Skeletal muscle tissue (tissue), 4 donors: ENCODE measurements around the gene ZNF621. TPM values are rescaled to one million over a fixed set of nuclear protein-coding genes. Genes with fewer than 3 reads are reported as not detected.

Source experiments
- H3K27ac ChIP-seq: one replicate; pipeline ENCODE4 v1.7.0; 2013; ENCODE audit warnings: mild to moderate bottlenecking, low read depth, low read length, inconsistent platforms
- H3K27me3 ChIP-seq, 3 donors: one replicate each; pipeline ENCODE4 v1.7.0; 2013; ENCODE audit warnings: low read length in 3 of 3; ENCODE audit not compliant: control insufficient read depth in 3 of 3, insufficient read depth in 3 of 3
- H3K36me3 ChIP-seq, 3 donors: one replicate each; pipeline ENCODE4 v1.7.0; 2013; ENCODE audit warnings: low read length in 3 of 3; ENCODE audit not compliant: control insufficient read depth in 3 of 3, insufficient read depth in 3 of 3
- H3K4me1 ChIP-seq, 3 donors: one replicate each; pipeline ENCODE4 v1.7.0; 2013; ENCODE audit warnings: low read length in 3 of 3, mild to moderate bottlenecking in 3 of 3; ENCODE audit not compliant: control insufficient read depth in 3 of 3, insufficient read depth in 3 of 3
- H3K4me3 ChIP-seq, 3 donors: one replicate each; pipeline ENCODE4 v1.7.0; 2013; ENCODE audit warnings: low read length in 3 of 3
- H3K9ac ChIP-seq, 3 donors: one replicate each; pipeline ENCODE4 v1.7.0; 2013; ENCODE audit warnings: low read length in 3 of 3, mild to moderate bottlenecking in 3 of 3, moderate library complexity in 2 of 3, low read depth in 1 of 3
- H3K9me3 ChIP-seq, 3 donors: one replicate each; pipeline ENCODE4 v1.7.0; 2013; ENCODE audit warnings: low read length in 3 of 3; ENCODE audit not compliant: control insufficient read depth in 3 of 3
- total RNA-seq: library from RNA; depleted of rRNA; stranded (reverse); fragments of >200 nt; gene quantifications from one replicate; pipeline ENCODE4 v1.2.3, GENCODE V29; 2014
- donor health status: Osteomylitis.

ZNF621 gene
- 8.4 TPM for total RNA-seq

DNA sequence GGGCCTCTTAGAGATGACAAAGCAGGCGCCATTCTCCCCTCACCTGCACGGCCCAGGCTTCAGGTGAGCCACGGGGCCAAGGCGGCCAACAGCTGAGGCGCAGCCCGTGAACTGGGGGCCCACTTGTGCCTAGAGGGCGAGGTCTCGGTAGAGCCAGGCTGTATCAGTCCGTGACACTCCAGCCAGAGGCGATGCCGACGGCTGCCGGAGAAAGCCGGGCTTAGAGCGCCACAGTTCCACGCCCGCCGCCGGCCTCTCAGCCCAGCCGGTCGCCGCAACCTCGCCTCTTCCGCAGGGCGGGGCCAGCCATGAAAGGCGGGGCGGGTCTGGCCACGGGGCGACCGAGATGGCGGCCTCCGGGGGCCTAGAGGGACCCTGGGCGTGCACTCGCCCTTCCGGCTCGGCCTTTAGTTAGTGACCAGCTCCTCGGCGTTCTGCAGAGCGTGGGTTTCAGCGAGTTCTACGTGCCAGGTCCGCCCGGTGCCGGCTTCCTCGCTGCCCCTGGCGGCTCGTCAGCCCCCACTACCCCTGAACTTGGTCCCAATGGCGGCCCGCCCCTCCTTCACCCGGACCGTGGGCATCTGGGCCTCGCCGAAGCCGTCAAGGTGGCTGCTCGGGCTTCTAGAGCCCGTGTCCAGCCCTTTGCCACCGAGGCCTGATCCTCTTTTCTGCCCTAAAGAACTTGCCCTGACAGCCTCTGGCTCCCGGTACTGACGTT lies at the start of gene ZNF621:
Gene ZNF621 (plus strand): TSS at position 393 of the 718 bp plus-strand sequence. CDS start 881 bp downstream, outside the sequence.
- H3K9me3 ChIP-seq = no peaks in the 10 kb centered on the region
- peak within 1 kb of the TSS; percentile 91 to 98 (median 97) for H3K9ac ChIP-seq
- no peaks in the 10 kb centered on the region for H3K27me3 ChIP-seq
- peaks cover 15 to 25% (median 21%) of the 10 kb centered on the region in 3 donors for H3K36me3 ChIP-seq
- H3K27ac ChIP-seq = peak within 1 kb of the TSS; percentile 87
- H3K4me3 ChIP-seq = peak within 1 kb of the TSS; percentile 75 to 96 (median 85)
- H3K4me1 ChIP-seq = peaks cover 10 to 17% (median 13%) of the 10 kb centered on the region in 3 donors

DNA sequence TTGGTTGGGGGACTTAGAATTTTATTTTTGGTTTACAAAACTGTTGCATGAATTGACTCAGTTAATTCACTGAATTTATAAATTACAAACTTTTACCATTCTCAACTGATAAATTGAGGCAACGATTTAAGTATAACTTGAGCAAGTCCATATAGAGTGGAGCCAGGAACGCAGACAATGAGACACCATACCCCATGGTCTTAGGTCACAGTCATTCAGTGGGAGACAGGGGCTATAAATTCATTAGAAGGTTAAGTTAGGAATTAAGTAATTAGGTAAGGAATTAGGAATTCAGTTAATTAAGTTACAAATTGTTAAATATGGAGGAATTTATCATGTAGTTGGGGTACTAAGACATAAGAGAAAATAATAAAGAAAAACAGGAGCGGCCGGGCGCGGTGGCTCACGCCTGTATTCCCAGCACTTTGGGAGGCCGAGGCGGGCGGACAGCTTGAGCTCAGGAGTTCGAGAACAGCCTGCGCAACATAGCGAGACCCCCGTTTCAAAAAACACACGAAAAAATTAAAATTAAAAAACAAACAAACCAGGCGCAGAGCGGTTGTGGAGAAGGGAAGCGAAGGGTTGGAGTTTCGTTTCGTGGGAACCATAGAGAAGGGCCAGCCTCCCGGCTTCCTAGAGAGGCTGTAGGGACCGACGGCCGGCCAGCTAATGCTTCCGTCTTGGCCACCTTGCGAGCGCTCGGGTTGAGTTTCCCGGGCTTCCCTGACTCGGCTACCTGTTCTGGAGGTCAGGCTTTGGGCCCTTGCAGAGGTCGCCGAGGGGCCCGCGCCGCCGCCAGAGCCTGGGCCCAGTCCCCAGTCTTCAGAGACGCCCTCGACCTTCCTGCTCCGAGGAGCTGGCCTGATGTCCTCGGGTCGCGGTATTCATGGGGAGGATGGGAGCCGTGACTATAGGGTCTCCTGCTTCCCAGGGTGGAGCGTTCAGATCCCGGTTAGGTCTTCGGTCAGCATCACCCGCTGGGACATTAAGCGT lies 48.0 kb upstream of the ZNF621 start, which contains the start of gene ZNF619:
Gene ZNF619 (plus strand): TSS at position 645 of the 993 bp plus-strand sequence. CDS start 858 bp downstream, outside the sequence.
- Histone ChIP-seq H3K27ac (peak within 1 kb of the TSS; percentile 8), H3K9me3 (no peaks in the 10 kb centered on the region), H3K36me3 (peaks cover 15 to 27% (median 24%) of the 10 kb centered on the region in 3 donors), H3K27me3 (no peaks in the 10 kb centered on the region), H3K4me3 (peak within 1 kb of the TSS; percentile 80 to 94 (median 93)), H3K9ac (peak within 1 kb of the TSS; percentile 88 to 90 (median 90)), H3K4me1 (peaks cover 8 to 13% (median 9%) of the 10 kb centered on the region in 3 donors)

DNA sequence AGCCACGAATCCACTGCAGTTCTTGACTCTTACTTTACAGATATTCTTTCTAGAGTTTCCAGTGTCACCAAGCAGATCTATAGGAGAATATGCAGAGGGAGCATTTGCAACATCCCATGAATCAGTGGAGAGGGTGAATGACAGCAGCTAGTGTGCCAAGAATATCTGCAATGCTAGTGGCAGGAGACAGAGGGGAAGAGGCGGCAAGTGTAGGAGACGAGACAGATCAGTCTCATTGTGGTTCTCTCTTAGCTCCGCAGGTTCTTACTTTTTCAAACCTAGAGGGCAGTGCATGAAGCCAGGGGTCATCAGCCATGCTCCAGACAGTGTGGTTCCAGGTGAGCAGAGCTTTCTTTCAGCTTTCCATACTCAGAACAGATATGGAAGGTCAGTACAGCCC lies 47.1 kb upstream of the ZNF621 start:
- Histone ChIP-seq H3K4me3 (peak overlapping the region; percentile 80 to 94 (median 93)), H3K36me3 (peaks cover 23 to 36% (median 33%) of the 10 kb centered on the region in 3 donors), H3K4me1 (peaks cover 8 to 13% (median 9%) of the 10 kb centered on the region in 3 donors), H3K9ac (peak overlapping the region; percentile 88 to 90 (median 90)), H3K9me3 (no peaks in the 10 kb centered on the region), H3K27ac (no peak overlapping the region), H3K27me3 (no peaks in the 10 kb centered on the region)

DNA sequence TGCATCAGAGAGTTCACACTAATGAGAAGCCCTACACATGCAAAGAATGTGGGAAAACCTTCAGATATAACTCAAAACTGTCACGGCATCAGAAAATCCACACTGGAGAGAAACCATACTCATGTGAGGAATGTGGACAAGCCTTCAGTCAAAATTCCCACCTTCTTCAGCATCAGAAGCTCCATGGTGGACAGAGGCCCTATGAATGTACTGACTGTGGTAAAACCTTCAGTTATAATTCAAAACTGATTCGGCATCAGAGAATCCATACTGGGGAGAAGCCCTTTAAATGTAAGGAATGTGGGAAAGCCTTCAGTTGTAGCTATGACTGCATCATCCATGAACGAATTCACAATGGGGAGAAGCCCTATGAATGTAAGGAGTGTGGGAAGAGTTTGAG lies 37.6 kb upstream of the ZNF621 start:
- Histone ChIP-seq H3K4me3 (no peak overlapping the region), H3K4me1 (no peaks in the 10 kb centered on the region), H3K36me3 (peaks cover 41 to 56% (median 46%) of the 10 kb centered on the region in 3 donors), H3K9ac (no peak overlapping the region), H3K27me3 (no peaks in the 10 kb centered on the region), H3K27ac (no peak overlapping the region), H3K9me3 (peaks cover 9 to 14% (median 12%) of the 10 kb centered on the region in 3 donors)

DNA sequence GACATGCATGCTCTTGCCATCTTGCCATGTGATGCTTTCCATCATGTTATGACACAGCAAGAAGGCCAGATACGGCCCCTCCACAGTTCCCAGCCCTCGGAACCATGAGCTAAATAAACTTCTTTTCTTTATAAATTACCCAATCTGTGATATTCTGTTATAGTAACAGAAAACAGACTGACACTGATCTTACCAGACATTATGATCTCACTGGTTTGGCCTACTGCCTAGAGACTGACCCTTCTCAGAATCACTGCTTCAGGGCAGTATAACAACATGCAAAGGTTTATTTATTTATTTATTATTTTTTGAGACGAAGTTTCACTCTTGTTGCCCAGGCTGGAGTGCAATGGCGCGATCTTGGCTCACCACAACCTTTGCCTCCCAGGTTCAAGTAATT lies 33.8 kb upstream of the ZNF621 start:
- Histone ChIP-seq H3K36me3 (peaks cover 22 to 25% (median 25%) of the 10 kb centered on the region in 3 donors), H3K9ac (no peak overlapping the region), H3K27me3 (no peaks in the 10 kb centered on the region), H3K9me3 (peaks cover 9 to 14% (median 12%) of the 10 kb centered on the region in 3 donors), H3K4me3 (no peak overlapping the region), H3K27ac (no peak overlapping the region), H3K4me1 (no peaks in the 10 kb centered on the region)

DNA sequence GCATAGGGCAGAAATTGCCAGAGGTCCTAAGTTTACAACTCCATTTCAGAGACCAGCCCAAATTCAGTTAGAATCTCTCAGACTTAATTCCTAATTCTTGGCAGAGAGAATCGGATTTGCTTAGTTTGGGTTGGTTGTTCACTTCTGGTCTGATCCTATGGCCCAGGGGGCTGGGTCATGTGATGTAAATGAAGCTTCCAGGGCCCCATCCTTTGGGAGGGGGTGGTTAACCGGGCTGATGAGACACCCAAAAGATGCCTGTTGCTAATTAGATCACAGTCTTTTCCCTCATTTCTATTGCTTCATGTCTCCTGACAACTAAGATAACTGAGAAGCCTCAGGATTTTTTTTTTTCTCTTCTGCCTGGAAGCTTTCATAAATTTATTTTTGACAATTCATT lies 30.1 kb upstream of the ZNF621 start:
- Histone ChIP-seq H3K9me3 (no peaks in the 10 kb centered on the region), H3K27me3 (no peaks in the 10 kb centered on the region), H3K4me3 (no peak overlapping the region), H3K36me3 (peaks cover 0 to 2% (median 0%) of the 10 kb centered on the region in 3 donors), H3K4me1 (no peaks in the 10 kb centered on the region), H3K27ac (no peak overlapping the region), H3K9ac (no peak overlapping the region)

DNA sequence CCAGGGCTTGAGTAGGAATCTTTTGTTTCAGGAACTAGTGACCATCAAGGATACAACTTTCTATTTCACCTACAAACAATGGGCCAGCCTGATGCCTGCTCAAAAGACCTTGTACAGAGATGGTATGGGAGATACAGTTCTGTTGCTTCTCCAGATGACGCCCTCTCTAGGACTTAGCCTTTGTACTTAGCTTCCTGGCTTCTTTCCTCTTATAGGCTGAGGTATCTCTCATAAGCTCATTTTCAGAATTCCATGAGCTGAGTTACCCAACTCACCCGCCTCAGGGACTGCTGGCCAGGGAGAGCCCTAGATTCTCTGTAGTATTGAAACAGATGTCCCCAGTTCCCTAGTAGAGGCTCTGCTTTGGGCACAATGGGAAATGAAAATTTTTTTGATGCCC lies 27.5 kb upstream of the ZNF621 start:
- H3K27me3 ChIP-seq = no peaks in the 10 kb centered on the region
- no peak overlapping the region for H3K4me3 ChIP-seq
- no peaks in the 10 kb centered on the region for H3K4me1 ChIP-seq
- no peaks in the 10 kb centered on the region for H3K36me3 ChIP-seq
- no peak overlapping the region for H3K27ac ChIP-seq
- H3K9ac ChIP-seq = no peak overlapping the region
- H3K9me3 ChIP-seq = no peaks in the 10 kb centered on the region

DNA sequence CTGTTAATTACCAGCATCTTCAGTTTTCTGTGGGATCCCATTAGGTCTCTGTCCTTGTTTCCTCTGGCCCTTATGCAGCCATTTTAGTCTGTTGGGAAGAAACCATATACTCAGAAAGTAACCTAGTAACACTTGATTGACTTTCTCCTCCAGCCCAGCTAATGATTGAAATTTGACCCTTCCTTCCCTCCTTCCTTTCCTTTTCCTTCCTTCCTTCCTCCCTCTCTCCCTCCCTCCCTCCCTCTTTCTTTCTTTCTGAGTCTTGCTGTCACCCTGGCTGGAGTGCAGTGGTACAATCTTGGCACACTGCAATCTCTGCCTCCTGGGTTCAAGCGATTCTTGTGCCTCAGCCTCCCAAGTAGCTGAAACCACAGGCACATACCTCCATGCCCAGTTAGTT lies 24.8 kb upstream of the ZNF621 start:
- Histone ChIP-seq H3K27ac (no peak overlapping the region), H3K27me3 (no peaks in the 10 kb centered on the region), H3K36me3 (no peaks in the 10 kb centered on the region), H3K4me3 (no peak overlapping the region), H3K4me1 (peaks cover 0 to 5% (median 0%) of the 10 kb centered on the region in 3 donors), H3K9ac (no peak overlapping the region), H3K9me3 (no peaks in the 10 kb centered on the region)

DNA sequence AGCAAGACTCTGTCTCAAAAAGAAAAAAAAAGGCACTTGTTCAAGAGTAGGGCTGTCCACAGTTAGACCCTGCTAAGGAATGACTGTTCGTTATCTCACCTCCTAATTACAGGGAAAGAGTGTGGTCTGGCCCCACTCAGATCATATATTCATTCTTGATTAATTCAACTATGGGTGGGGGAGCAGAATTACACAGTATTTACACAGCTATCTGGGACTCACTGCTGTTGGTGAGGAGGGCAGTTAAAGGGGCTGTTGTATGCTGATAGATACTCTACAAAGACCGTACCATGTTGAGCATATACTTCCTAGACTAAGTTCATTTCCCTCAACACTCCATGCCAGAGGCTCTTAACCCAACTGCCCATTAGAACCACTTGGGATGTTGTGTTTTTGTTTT lies 22.7 kb upstream of the ZNF621 start:
- Histone ChIP-seq H3K4me1 (peaks cover 4 to 14% (median 9%) of the 10 kb centered on the region in 3 donors), H3K9me3 (no peaks in the 10 kb centered on the region), H3K36me3 (no peaks in the 10 kb centered on the region)

More for the DNA sequence above, 22.7 kb upstream of the ZNF621 start:
- no peaks in the 10 kb centered on the region for H3K27me3 ChIP-seq
- H3K9ac ChIP-seq = no peak overlapping the region
- no peak overlapping the region for H3K27ac ChIP-seq
- H3K4me3 ChIP-seq = no peak overlapping the region
